HG02943 (cell line): ENCODE results near the gene ABCC9.
A peak's percentile ranks its signal among the peaks of the same experiment; 100 is the strongest.
"Not testable (repeated sequence)": the region's sequence is repeated elsewhere in the genome, so short reads cannot be mapped to it uniquely, and the experiment has no call there.

Experiments
- ATAC-seq: cut with Tn5 transposase; IDR thresholded peaks from one replicate; pipeline ENCODE4 v1.9.1; 2021; ENCODE audit warnings: mild to moderate bottlenecking, low read depth, moderate library complexity; ENCODE audit not compliant: unreplicated experiment

Gene ABCC9

GRCh38 chr12:21938879-21939278 lies 2.3 kb downstream of the ABCC9 start:
- no peak for ATAC-seq

- no peak for ATAC-seq
Measured at GRCh38 chr12:21934173-21934572, 7.1 kb downstream of the ABCC9 start.

DNA sequence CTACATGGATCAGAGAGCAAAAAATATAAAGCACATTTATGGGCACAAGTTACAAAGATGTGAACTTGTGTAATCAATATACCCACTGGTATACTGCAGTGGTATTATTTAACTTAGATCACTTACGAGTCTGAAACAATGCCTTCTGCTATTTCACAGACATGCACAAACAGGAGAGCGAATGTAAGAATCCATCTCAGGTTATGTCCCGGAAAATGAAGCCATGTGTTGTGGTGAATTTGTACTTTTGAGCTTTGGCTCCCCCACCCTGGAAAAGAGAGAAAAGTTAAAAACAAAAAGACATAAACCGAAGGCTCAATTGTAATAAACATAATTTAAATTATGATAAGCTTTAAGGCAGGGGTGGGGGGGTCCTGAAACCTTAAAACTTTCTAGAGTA lies 7.6 kb downstream of the ABCC9 start:
- ATAC-seq = no peak

DNA sequence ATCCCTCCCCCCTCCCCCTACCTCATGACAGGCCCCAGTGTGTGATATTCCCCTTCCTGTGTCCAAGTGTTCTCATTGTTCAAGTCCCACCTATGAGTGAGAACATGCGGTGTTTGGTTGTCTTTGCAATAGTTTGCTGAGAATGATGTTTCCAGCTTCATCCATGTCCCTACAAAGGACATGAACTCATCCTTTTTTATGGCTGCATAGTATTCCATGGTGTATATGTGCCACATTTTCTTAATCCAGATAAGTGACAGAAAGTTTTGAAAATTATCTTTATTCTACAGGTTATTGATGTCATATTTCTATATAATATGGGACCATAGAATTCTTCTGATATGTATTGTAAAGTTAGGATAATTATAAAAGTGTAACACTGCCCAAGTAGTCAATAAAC lies 11.3 kb downstream of the ABCC9 start:
- ATAC-seq = not testable (repeated sequence)

DNA sequence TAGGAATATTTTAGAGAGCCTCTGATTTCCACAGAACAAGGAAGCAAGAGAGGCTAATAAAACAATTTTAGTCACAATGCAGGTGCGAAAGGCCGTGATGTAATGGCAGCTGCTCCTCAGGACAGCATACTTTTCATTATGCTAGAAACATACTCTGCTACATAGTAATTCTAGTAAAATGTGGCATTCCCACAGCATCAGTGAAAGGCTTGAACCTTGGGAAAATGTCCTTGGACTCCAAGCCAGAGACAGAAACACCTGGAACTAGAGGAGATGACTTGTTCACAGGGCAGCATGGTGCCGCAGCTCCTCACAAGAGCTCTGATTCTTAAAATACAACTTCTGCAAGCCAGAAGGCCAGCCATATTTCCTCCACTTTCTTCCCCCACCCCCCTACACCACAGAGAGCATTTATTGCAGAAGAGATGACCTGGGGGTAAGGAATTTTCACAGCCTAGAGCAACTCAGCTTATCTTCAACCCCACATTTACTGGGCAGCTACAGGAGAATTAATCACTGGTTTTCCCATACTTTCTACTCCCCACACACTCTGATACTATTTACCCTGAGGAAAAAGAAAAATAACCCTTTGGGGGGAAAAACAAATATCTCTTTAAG lies 15.8 kb downstream of the ABCC9 start:
- ATAC-seq = no peak

GRCh38 chr12:21921436-21921835 lies 19.8 kb downstream of the ABCC9 start:
- ATAC-seq = no peak

- no peak for ATAC-seq
Measured at GRCh38 chr12:21918456-21918855, 22.8 kb downstream of the ABCC9 start.

- no peak for ATAC-seq
Measured at GRCh38 chr12:21913823-21914222, 27.4 kb downstream of the ABCC9 start.

DNA sequence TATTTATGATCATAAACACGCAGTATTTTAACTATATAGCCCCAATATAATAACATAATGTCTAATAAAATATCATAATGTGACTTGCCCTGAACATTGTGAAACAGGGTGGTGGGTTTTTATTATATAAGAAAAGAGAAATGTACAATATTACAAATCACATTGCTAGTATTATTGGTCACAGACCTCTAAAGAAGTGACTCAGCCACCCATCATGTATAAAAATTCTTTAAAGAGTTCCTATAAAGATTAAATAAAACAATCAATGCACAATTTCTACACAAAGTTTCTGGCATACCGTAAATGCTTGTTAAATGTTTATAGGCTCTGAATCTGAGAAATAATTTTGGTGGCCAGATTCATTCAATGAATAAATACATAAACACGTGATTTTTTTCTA lies 28.9 kb downstream of the ABCC9 start:
- ATAC-seq = no peak

DNA sequence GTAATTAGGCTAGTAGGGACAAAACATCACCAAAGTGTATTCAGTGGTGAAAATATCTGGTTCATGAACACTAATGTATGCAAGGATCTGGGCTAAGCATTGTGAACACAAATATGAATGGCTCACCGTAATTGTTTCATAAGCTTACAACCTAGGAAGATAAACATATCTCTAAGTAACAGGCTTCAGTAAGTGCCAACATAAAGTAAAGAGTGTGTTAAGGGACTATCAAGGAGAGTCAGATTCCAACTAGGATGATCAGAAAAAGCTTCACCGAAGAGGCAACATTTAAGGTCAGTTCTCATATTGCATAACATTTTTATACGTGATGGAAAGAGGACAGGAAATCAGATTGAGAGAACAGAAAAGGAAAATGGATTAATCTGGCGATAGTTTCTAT lies 29.4 kb downstream of the ABCC9 start:
- no peak for ATAC-seq

DNA sequence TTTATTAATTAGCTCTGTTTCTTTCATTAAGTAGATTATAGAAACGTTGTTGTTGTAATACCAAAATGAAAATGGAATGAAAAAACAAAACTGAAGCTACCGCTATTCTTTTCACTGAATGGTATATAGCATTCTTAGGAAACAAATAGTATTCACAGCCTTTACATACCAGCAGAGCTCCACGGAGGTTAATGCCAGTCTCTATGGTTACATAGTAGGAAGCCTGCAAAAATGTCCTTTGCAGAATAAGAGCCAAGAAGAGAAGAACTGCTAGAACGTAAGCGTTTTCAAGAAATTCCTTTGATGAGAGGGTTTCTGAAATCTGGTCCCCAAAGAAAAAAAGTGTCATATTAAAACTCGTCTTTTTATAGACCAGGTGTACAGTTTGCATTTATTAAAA lies 30.6 kb downstream of the ABCC9 start:
- no peak for ATAC-seq

GRCh38 chr12:21907948-21908837 lies 33.0 kb downstream of the ABCC9 start:
- no peak for ATAC-seq

- peak; percentile 97 for ATAC-seq
Measured at GRCh38 chr12:21906919-21907493, 34.2 kb downstream of the ABCC9 start.

DNA sequence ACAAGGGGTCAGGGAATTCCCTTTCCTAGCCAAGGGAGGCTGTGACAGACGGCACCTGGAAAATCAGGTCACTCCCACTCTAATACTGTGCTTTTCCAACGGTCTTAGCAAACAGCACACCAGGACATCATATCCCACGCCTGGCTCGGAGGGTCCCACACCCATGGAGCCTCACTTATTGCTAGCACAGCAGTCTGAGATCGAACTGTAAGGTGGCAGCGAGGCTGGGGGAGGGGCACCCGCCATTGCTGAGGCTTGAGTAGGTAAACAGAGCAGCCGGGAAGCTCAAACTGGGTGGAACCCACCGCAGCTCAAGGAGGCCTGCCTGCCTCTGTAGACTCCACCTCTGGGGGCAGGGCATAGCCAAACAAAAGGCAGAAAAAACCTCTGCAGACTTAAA lies 41.7 kb downstream of the ABCC9 start:
- not testable (repeated sequence) for ATAC-seq

DNA sequence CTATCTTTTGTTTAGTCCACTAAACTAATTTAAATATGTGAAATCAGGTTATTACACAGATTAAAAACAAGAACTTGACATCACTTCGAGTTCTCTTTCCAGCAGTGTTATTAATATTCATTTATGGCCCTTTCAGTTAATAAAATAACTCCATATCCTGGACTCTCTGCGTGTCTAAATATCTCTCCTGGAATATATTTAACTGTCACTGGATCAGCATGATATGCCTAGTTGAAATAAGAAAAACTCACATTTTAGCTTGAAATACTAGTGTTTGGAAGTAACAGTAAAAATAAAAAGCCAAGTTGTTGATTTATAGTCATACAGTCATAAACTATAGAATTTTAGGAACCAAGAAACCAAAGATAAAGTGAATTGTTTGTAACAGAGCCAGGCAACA lies 45.6 kb downstream of the ABCC9 start:
- peak; percentile 25 for ATAC-seq

DNA sequence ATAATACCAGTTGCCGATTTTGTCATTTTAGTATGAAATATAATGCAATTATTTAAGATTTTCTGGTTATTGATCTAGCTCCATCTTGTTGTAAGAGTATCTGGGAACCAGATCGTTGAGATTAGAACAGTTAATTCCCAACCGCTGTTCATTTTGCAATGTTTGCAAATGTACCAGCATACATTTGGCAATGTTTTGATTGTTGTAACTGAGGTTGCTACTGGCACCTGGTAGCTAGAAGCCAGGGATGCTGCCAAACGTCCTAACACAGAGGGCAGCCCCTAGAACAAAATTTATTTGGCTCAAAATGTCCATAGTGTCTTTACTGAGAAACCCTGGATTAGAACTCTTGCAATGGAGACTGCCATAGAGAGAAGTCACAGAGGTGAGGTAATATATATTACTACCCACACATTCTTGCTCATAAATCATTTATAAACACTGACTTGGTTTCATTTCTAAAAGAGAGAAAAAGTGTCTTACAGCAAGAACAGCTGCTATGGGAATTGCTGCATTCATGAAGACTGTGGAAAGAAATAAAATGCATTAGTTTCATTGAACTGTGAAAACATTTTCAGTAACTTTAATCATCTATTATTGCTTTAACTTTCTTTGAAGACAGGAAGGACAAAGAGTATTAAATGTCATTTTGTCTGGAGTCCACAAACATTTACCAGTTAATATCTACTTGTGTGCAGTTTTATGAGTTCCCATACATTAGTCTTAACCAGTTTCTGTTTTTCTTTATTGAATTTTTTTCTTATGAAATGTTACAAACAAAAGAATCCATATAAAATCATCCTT lies 46.2 kb downstream of the ABCC9 start:
- ATAC-seq = peak; percentile 56

- no peak for ATAC-seq
Measured at GRCh38 chr12:21893924-21894323, 47.3 kb downstream of the ABCC9 start.

GRCh38 chr12:21892341-21892740 lies 48.9 kb downstream of the ABCC9 start:
- ATAC-seq = no peak

DNA sequence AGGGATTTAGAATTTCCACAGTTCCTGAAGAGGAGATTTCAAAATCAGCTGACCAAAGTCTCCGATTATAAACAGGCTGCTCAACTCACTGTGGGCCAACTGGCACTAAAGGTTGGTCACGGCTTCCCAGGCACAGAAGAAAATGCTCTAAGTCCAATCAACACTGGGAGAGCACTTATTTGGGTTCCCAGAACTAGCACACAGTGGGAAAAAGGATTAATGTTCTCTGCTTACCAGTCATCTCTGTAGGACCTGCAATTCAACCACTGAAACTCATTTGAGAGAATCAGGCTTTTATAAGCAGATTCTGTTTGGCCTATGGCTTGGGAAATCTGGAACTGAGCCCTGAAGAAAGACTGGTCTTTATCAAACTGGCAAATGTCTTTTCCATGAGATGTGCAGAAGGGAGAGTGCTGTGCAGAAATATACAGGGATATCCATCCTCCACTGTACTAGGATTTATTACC lies 49.4 kb downstream of the ABCC9 start:
- no peak for ATAC-seq

DNA sequence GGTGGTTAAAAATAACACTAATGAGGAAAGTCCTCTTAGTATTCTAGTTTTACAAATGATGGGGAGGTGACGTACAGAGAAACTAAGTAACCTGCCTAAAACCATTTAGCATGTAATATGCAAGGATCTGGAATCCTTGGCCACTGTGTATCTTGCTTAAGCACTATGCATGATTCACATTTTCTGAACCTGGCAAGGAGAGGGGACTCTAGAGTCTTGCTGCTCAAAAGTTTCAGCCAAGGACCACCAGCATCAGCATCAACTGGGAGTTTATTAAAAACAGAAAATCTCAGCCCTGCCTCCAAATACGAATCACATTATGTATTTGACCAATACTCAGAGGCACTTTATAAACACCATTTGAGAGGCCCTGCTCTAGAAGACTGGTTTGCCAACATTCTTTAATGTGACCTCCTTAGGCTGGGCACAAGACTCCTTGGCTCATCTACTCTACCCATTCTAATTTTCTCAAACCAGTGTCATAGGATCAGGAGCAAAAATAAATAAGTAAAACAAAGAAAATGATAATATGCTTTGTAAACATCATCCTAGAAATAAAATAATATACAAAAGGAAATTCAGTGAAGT lies 52.9 kb downstream of the ABCC9 start:
- no peak for ATAC-seq
